Left lung (tissue), 10 donors: Measurements from ENCODE around the gene SOX6. TPM values are rescaled to one million over a fixed set of nuclear protein-coding genes. Genes with fewer than 3 reads are reported as not detected.
A peak's percentile ranks its signal among the peaks of the same experiment; 100 is the strongest.

Experiments used
- ATAC-seq: fragments of 200-7000 bp; cut with Tn5 transposase; one replicate; pipeline ENCODE4 v1.9.1; 2020; ENCODE audit warnings: moderate library complexity
- DNase-seq, 4 donors: peaks; one replicate each; pipeline ENCODE4 v3.0.0-alpha.2; 2013 to 2020
- H3K27ac ChIP-seq, 2 donors: fragments of 200-600 bp; sonication (generic) in 1 of 2; one replicate each; pipeline versions ENCODE4 v1.5.0 to v1.8.0; 2020 to 2021
- H3K27me3 ChIP-seq, 2 donors: fragments of 200-600 bp; sonication (generic) in 1 of 2; one replicate each; pipeline versions ENCODE4 v1.5.0 to v1.8.0; 2020 to 2021
- H3K36me3 ChIP-seq, 2 donors: fragments of 200-600 bp; sonication (generic) in 1 of 2; one replicate each; pipeline versions ENCODE4 v1.5.0 to v1.8.0; 2020 to 2021
- H3K4me1 ChIP-seq, 2 donors: fragments of 200-600 bp; one replicate each; pipeline ENCODE4 v1.8.0; 2021
- H3K4me3 ChIP-seq, 2 donors: fragments of 200-600 bp; sonication (generic) in 1 of 2; one replicate each; pipeline versions ENCODE4 v1.5.0 to v1.8.0; 2020 to 2021; ENCODE audit warnings: mild to moderate bottlenecking in 1 of 2
- H3K9me3 ChIP-seq, 2 donors: fragments of 200-600 bp; sonication (generic) in 1 of 2; one replicate each; pipeline versions ENCODE4 v1.5.0 to v1.8.0; 2020 to 2021
- intact Hi-C, 2 donors: fragments of 100-400 bp; cut with DNase I; formaldehyde crosslinking; loops; one replicate each; pipeline versions ENCODE4 v1.11.2 to v1.14.2; 2022
- polyA plus RNA-seq, 6 donors: library from polyadenylated mRNA; unstranded; fragments of 120-200 nt; gene quantifications; one replicate each; pipeline ENCODE4 v1.2.1, GENCODE V29; 2013; ENCODE audit not compliant: insufficient read length in 6 of 6
- total RNA-seq, 2 donors: library from RNA; stranded (reverse); fragmentation: NEBNext Ultra II Directional; extraction: Animal tissue kit (Norgen Biotek cat#: 25700); gene quantifications; one replicate each; pipeline ENCODE4 v1.2.1, GENCODE V29; 2021
- TF ChIP-seq, protein P1 (sequence below), 2 donors: fragments of 200-600 bp; sonication (generic) in 1 of 2; IDR thresholded peaks; one replicate each; pipeline versions ENCODE4 v1.5.0 to v1.8.0; 2021; ENCODE audit warnings: antibody characterized with exemption in 2 of 2
- donor health status: DM: no; HTN: yes; CAD: no.
- donor health status: DM: no; HTN: no; CAD: no.

The SOX6 gene
- total and polyA plus RNA-seq, 8 donors: 4.7 to 20.5 (median 15.6) TPM

DNA sequence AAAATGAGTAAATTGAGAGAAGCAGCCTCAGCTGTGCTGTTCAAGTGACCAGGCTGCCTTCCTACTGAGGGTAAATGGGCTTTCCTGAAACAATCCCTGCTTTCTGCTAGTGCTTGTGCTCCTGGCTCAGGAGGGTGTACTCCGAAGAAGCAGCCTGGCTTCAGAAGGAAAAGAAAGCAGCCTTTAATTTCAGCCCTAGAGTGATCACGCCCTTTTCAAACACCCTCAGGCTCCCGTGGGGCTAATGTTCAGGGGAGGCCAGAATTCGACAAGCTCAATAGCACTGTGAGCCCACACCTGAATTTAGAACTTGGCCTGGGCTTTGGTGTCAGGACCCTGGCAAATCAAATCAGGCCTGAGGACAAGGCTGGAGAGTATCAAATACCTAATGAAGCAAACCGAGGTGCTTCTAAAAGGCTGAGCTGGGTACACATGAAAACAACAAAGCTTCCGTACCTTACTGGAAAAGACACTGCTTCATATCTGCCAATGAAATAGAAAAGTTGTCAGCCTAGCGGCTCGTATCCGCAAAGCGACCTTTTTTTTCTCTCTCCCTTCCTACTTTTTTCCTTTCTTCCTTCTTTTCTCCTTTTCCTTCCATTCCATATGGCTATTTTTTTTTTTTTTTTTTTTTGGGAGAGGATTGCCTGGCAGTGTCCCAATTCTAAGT lies 387.8 kb downstream of the SOX6 start:
- no peak for DNase-seq
- ATAC-seq: peak; percentile 8
- intact Hi-C loops: no loop called here
- TF ChIP-seq, protein P1, sequence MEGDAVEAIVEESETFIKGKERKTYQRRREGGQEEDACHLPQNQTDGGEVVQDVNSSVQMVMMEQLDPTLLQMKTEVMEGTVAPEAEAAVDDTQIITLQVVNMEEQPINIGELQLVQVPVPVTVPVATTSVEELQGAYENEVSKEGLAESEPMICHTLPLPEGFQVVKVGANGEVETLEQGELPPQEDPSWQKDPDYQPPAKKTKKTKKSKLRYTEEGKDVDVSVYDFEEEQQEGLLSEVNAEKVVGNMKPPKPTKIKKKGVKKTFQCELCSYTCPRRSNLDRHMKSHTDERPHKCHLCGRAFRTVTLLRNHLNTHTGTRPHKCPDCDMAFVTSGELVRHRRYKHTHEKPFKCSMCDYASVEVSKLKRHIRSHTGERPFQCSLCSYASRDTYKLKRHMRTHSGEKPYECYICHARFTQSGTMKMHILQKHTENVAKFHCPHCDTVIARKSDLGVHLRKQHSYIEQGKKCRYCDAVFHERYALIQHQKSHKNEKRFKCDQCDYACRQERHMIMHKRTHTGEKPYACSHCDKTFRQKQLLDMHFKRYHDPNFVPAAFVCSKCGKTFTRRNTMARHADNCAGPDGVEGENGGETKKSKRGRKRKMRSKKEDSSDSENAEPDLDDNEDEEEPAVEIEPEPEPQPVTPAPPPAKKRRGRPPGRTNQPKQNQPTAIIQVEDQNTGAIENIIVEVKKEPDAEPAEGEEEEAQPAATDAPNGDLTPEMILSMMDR (IDR thresholded peaks at IDR 0.05): no peak
- Histone ChIP-seq H3K4me3 (no peak overlapping the region), H3K36me3 (no peaks in the 10 kb centered on the region), H3K4me1 (peaks cover 26 to 38% of the 10 kb centered on the region in 2 donors), H3K27me3 (no peaks in the 10 kb centered on the region), H3K27ac (peak overlapping the region; percentile 65 to 68), H3K9me3 (no peaks in the 10 kb centered on the region)

DNA sequence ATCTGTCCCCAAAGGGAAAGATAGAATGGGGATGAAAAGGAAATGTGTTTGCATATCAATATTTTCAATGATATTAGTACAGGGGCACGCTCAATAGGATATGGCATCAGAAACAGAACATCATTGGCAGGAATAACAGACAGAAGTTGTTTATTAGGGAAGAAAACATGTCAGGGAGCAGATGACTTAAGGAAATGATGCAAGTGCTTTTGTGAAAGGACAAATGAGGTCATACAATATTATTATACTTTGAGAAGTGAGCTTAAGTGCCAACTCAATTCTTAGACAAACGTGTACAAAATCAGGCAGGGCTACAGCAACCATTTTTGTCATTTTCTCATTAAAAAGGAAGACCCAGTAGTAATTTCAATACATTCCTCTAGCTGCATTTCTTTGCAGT lies 388.4 kb downstream of the SOX6 start:
- H3K27ac ChIP-seq: peak overlapping the region; percentile 65 to 68
- intact Hi-C loops: no loop called here
- no peaks in the 10 kb centered on the region for H3K9me3 ChIP-seq
- no peaks in the 10 kb centered on the region for H3K36me3 ChIP-seq
- H3K4me1 ChIP-seq: peaks cover 26 to 38% of the 10 kb centered on the region in 2 donors
- DNase-seq (peak in 1 of 4 donors; percentile 41), ATAC-seq (peak; percentile 12)
- no peak overlapping the region for H3K4me3 ChIP-seq
- TF ChIP-seq, protein P1 (IDR thresholded peaks at IDR 0.05): no peak
- no peaks in the 10 kb centered on the region for H3K27me3 ChIP-seq

DNA sequence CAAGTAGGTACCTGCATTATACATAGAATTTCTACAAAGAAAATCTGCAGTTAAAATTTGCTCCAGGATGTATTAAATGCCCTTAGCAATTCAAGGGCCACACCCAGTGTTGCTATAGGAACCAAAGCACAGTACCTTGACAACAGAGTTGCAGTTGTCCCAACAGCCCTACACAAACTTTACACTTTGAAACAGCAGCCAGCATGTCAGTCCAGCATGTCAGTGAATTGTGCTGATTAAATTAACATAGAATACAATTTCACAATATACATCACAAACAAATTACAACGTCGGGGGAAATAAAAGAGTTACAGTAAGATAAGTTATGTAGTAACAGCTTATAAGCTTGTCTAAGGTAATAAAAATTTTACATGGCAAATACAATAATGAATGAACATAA lies 389.2 kb downstream of the SOX6 start:
- H3K27ac ChIP-seq: peak overlapping the region; percentile 65 to 68
- TF ChIP-seq, protein P1 (IDR thresholded peaks at IDR 0.05): no peak
- ATAC-seq (peak; percentile 59), DNase-seq (peak in 1 of 4 donors; percentile 66)
- H3K27me3 ChIP-seq: no peaks in the 10 kb centered on the region
- no peak overlapping the region for H3K4me3 ChIP-seq
- H3K4me1 ChIP-seq: peaks cover 26 to 38% of the 10 kb centered on the region in 2 donors
- intact Hi-C loops: no loop called here
- H3K9me3 ChIP-seq: no peaks in the 10 kb centered on the region
- no peaks in the 10 kb centered on the region for H3K36me3 ChIP-seq

DNA sequence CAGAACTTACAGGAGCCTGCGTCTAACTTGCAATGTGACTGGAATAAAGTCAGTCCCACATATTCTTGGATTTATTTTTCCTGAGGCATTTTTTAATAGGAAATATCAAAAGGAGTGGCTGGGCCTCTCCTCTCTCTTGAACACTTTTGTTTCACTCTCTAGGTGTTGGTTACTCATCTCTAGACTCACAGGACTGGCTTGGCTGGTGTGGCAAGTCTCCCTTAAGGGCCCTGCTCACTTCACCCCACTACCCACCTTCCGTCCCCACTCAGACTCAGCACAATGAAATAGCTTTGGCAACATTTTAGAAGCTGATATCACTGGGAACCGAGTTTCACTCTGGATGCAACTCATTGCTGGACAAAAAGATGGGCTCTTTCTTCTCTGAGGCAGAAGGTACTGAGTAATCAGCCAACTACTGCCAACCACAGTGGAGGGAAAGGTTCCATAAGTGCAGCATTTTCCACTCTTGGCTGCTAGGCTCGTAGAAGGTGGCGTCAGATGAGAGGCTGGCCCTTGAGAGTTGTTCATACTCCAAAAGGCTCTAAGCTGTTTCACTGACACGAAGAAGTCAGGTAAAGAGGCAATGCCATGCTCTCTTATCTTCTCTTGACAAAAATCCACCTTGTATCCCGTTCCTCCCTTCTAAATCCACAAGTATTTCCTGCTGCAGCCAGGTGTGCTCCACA lies 390.6 kb downstream of the SOX6 start:
- ATAC-seq (peak; percentile 73), DNase-seq (peak in 2 of 4 donors; percentile 60 to 76)
- Histone ChIP-seq H3K4me1 (peaks cover 26 to 38% of the 10 kb centered on the region in 2 donors), H3K27me3 (no peaks in the 10 kb centered on the region), H3K27ac (peak overlapping the region; percentile 51 to 59), H3K4me3 (no peak overlapping the region), H3K36me3 (no peaks in the 10 kb centered on the region), H3K9me3 (no peaks in the 10 kb centered on the region)
- TF ChIP-seq, protein P1 (IDR thresholded peaks at IDR 0.05): no peak
- intact Hi-C loops: no loop called here

DNA sequence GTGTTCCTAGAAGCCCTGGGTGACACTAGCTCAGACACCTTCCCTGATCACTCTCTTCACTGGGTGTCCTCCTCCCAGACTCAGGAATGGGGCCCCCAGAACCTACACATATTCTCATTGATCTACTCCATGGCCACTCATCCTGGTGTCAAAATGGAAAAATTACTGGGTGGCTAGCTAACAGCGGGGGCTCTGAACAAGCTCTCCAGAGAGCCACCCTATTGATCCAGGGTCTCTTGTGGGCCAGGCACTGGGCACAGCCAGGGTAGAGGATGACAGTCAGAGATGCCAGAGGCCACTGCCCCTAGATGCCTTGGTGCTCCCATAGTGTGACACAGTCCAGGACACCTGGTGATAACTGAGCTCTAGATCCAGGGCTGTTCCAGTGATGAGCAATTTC lies 393.1 kb downstream of the SOX6 start:
- DNase-seq (no peak), ATAC-seq (no peak)
- H3K27me3 ChIP-seq: no peaks in the 10 kb centered on the region
- intact Hi-C loops: no loop called here
- H3K4me3 ChIP-seq: no peak overlapping the region
- no peaks in the 10 kb centered on the region for H3K9me3 ChIP-seq
- TF ChIP-seq, protein P1 (IDR thresholded peaks at IDR 0.05): no peak
- peaks cover 11 to 20% of the 10 kb centered on the region in 2 donors for H3K4me1 ChIP-seq
- no peak overlapping the region for H3K27ac ChIP-seq
- H3K36me3 ChIP-seq: no peaks in the 10 kb centered on the region
